ENCODE results near the gene NUP54.
A peak's percentile ranks its signal among the peaks of the same experiment; 100 is the strongest.

Gene NUP54

DNA sequence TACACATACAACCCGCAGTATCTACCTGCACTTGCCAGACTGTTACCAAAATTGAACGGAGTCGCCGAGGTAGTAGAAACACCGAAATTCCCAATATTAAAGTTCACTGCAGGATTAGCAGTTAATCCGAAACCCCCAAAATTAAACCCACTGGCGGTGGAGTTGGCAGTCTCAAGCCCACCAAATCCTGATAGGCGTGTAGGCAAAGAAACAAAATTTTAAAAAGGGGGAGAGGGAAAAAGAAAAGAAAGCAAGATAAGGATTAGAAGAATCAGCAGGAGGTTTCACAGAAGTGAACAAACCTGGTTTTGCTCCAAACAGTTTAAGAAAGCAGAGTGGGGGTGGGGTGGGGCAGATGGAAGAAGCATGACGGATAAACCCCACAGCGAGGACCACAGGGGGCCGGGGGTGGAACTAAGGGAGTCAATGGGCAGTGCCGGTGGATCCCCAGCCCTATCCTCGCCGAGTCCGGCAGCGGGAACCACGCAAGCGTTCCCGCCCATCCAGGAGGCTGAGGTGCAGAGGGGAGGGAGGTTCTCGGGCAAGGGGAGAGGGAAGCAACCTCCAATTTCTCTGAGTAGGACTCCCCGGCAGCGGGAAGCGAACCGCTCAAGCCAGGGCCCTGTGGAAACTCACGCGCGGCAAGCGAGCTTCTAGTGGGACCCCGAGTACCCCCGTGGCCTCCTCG lies 599 bp downstream of the NUP54 start:
- Histone ChIP-seq H2AFZ (ENCODE audit: low read depth, low read length) (peak overlapping the region; percentile 91), H3K4me3 (ENCODE audit: low read depth in 1 of 2, low read length in 2 of 2) (peak overlapping the region; percentile 74 to 95), H3K36me3 (ENCODE audit: insufficient read depth, low read length) (peaks cover 12% of the 10 kb centered on the region), H3K4me1 (ENCODE audit: insufficient read depth, low read length) (peaks cover 27% of the 10 kb centered on the region), H3K79me2 (ENCODE audit: insufficient read depth, low read length) (peaks cover 66% of the 10 kb centered on the region), H4K20me1 (ENCODE audit: insufficient read depth, low read length) (peaks cover 8% of the 10 kb centered on the region; the same call in 1 of the 2 replicates), H3K9ac (ENCODE audit: low read depth, low read length) (peak overlapping the region; percentile 94), H3K9me3 (ENCODE audit: insufficient read depth, low read length, severe bottlenecking) (no peaks in the 10 kb centered on the region), H3K4me2 (ENCODE audit: insufficient read depth, low read length) (peak overlapping the region; percentile 66), H3K27ac (ENCODE audit: low read length) (peak overlapping the region; percentile 88), H3K27me3 (ENCODE audit: insufficient read depth, low read length, poor library complexity) (no peaks in the 10 kb centered on the region)
- ATAC-seq (ENCODE audit: insufficient read depth, low read depth) (peak; percentile 38), DNase-seq (peak; percentile 47)
- TF ChIP-seq EZH2 (IDR thresholded peaks at IDR 0.05; ENCODE audit: borderline replicate concordance, low read depth, low read length, severe bottlenecking) = no peak
- TF ChIP-seq, protein P1, sequence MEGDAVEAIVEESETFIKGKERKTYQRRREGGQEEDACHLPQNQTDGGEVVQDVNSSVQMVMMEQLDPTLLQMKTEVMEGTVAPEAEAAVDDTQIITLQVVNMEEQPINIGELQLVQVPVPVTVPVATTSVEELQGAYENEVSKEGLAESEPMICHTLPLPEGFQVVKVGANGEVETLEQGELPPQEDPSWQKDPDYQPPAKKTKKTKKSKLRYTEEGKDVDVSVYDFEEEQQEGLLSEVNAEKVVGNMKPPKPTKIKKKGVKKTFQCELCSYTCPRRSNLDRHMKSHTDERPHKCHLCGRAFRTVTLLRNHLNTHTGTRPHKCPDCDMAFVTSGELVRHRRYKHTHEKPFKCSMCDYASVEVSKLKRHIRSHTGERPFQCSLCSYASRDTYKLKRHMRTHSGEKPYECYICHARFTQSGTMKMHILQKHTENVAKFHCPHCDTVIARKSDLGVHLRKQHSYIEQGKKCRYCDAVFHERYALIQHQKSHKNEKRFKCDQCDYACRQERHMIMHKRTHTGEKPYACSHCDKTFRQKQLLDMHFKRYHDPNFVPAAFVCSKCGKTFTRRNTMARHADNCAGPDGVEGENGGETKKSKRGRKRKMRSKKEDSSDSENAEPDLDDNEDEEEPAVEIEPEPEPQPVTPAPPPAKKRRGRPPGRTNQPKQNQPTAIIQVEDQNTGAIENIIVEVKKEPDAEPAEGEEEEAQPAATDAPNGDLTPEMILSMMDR (IDR thresholded peaks at IDR 0.05; ENCODE audit: borderline replicate concordance, extremely low read depth, low read length, poor library complexity, severe bottlenecking) = no peak

DNA sequence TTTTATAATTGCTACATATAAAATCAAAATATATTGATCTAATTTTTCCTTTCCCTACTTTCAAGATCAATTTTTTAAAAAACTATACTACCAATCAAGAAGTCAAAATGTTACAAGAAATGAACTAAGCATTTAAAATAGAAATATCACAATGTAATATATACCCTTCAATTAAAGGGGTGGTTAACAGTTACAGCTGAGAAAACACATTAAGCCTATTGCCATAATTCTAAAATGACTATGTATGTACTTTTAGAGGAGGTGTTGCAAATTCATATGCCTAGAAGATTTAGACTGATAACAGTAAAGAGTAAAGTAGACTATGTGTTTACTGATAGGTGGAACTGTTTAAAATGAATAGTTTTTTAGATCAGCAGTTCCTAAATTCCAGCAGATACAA lies 3.7 kb downstream of the NUP54 start:
- DNase-seq (no peak), ATAC-seq (ENCODE audit: insufficient read depth, low read depth) (no peak)
- H3K4me1 ChIP-seq (ENCODE audit: insufficient read depth, low read length) = peaks cover 25% of the 10 kb centered on the region
- H3K4me2 ChIP-seq (ENCODE audit: insufficient read depth, low read length) = no peak overlapping the region
- no peaks in the 10 kb centered on the region for H3K27me3 ChIP-seq (ENCODE audit: insufficient read depth, low read length, poor library complexity)
- no peak overlapping the region for H3K4me3 ChIP-seq (ENCODE audit: low read depth in 1 of 2, low read length in 2 of 2)
- H3K36me3 ChIP-seq (ENCODE audit: insufficient read depth, low read length) = peaks cover 42% of the 10 kb centered on the region
- no peak for TF ChIP-seq EZH2 (IDR thresholded peaks at IDR 0.05; ENCODE audit: borderline replicate concordance, low read depth, low read length, severe bottlenecking)
- TF ChIP-seq, protein P1 (IDR thresholded peaks at IDR 0.05; ENCODE audit: borderline replicate concordance, extremely low read depth, low read length, poor library complexity, severe bottlenecking) = no peak
- H3K79me2 ChIP-seq (ENCODE audit: insufficient read depth, low read length) = peaks cover 95% of the 10 kb centered on the region
- no peak overlapping the region for H3K9ac ChIP-seq (ENCODE audit: low read depth, low read length)
- no peak overlapping the region for H2AFZ ChIP-seq (ENCODE audit: low read depth, low read length)
- H4K20me1 ChIP-seq (ENCODE audit: insufficient read depth, low read length) = peaks cover 16% of the 10 kb centered on the region; the same call in 1 of the 2 replicates
- no peak overlapping the region for H3K27ac ChIP-seq (ENCODE audit: low read length)
- H3K9me3 ChIP-seq (ENCODE audit: insufficient read depth, low read length, severe bottlenecking) = no peaks in the 10 kb centered on the region

DNA sequence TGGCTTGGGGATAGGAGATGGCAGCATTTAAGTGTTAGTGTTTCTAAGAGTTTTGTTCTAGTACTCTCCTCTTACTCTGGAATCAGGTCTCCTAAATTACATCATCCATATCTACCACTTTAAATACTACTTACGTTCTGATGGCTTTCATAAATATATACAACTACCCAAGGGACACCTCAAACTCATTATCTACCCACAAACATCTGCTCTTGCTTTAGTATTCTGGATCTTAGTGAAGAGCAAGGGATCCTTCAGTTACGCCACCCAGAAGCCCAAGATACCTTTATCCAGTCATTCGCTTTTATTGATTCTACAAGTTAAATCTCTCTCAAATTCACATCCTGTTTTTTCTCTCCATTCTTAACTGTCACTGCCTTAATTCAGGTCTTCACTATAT lies 7.0 kb downstream of the NUP54 start:
- no peak overlapping the region for H3K4me2 ChIP-seq (ENCODE audit: insufficient read depth, low read length)
- no peak overlapping the region for H2AFZ ChIP-seq (ENCODE audit: low read depth, low read length)
- peaks cover 66% of the 10 kb centered on the region for H3K36me3 ChIP-seq (ENCODE audit: insufficient read depth, low read length)
- peaks cover 21% of the 10 kb centered on the region for H4K20me1 ChIP-seq (ENCODE audit: insufficient read depth, low read length)
- no peak for TF ChIP-seq EZH2 (IDR thresholded peaks at IDR 0.05; ENCODE audit: borderline replicate concordance, low read depth, low read length, severe bottlenecking)
- TF ChIP-seq, protein P1 (IDR thresholded peaks at IDR 0.05; ENCODE audit: borderline replicate concordance, extremely low read depth, low read length, poor library complexity, severe bottlenecking) = no peak
- H3K9ac ChIP-seq (ENCODE audit: low read depth, low read length) = no peak overlapping the region
- H3K79me2 ChIP-seq (ENCODE audit: insufficient read depth, low read length) = peaks cover 96% of the 10 kb centered on the region
- no peak overlapping the region for H3K27ac ChIP-seq (ENCODE audit: low read length)
- ATAC-seq (ENCODE audit: insufficient read depth, low read depth) (no peak), DNase-seq (no peak)
- no peaks in the 10 kb centered on the region for H3K9me3 ChIP-seq (ENCODE audit: insufficient read depth, low read length, severe bottlenecking)
- no peaks in the 10 kb centered on the region for H3K27me3 ChIP-seq (ENCODE audit: insufficient read depth, low read length, poor library complexity)
- no peak overlapping the region for H3K4me3 ChIP-seq (ENCODE audit: low read depth in 1 of 2, low read length in 2 of 2)
- peaks cover 7% of the 10 kb centered on the region for H3K4me1 ChIP-seq (ENCODE audit: insufficient read depth, low read length)

Measured in DND-41 (cell line).